Urinary bladder (tissue), 4 donors: ENCODE measurements around the gene RANBP17. TPM values are rescaled to one million over a fixed set of nuclear protein-coding genes. Genes with fewer than 3 reads are reported as not detected.
A peak's percentile ranks its signal among the peaks of the same experiment; 100 is the strongest.
"Not testable (repeated sequence)": the region's sequence is repeated elsewhere in the genome, so short reads cannot be mapped to it uniquely, and the experiment has no call there.

Source experiments
- DNase-seq: peaks from one replicate; pipeline ENCODE4 v3.0.0-alpha.2; 2015; ENCODE audit errors: extremely low spot score
- H3K27ac ChIP-seq: one replicate; pipeline ENCODE4 v1.5.1; 2013; ENCODE audit warnings: low read depth, mild to moderate bottlenecking, moderate library complexity
- H3K36me3 ChIP-seq: one replicate; pipeline ENCODE4 v1.6.1; 2013; ENCODE audit warnings: mild to moderate bottlenecking, moderate library complexity; ENCODE audit not compliant: insufficient read depth
- H3K4me1 ChIP-seq: one replicate; pipeline ENCODE4 v1.6.1; 2013; ENCODE audit warnings: mild to moderate bottlenecking, moderate library complexity; ENCODE audit not compliant: insufficient read depth
- H3K4me3 ChIP-seq: one replicate; pipeline ENCODE4 v1.5.1; 2013; ENCODE audit warnings: low read depth, low read length
- WGBS: extraction: QIAGEN DNeasy Blood & Tissue Kit; methylation state at CpG from one replicate; pipeline ENCODE4 v1.1.7; 2013; 5-methylcytosine and 5-hydroxymethylcytosine counted together
- polyA plus RNA-seq: library from polyadenylated mRNA; stranded (reverse); fragments of 200-250 nt; gene quantifications from one replicate; pipeline ENCODE4 v1.2.3, GENCODE V29; 2013
- total RNA-seq: library from RNA; depleted of rRNA; stranded (reverse); fragments of >200 nt; gene quantifications from one replicate; pipeline ENCODE4 v1.2.3, GENCODE V29; 2014
- donor health status: healthy with polysubstance abuse.
- donor health status: healthy.

The RANBP17 gene
- total and polyA plus RNA-seq, 2 donors = 2.4 to 96.5 TPM

DNA sequence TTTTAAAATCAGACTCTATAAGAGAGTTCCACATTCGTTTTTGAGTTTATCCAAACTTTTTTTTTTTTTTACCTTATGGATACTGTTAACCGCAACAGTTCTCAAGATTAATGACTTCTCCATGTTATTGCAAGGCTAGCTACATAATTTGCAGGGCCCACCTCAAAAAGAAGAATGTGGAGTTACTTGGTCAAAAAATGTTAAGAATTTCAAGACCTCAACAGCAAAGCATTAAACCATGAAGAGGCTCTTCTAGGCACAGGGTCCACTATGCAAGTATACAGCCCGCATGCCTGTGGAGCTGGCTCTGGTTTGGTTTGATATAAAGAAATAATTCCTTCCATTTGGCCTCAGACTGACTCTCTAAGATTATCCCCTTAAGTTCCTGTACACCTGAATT lies 313.9 kb downstream of the RANBP17 start:
- H3K36me3 ChIP-seq = no peaks in the 10 kb centered on the region
- H3K27ac ChIP-seq = no peak overlapping the region
- 92% methylated on average over 3 of the region's 3 CpGs for WGBS
- no peak overlapping the region for H3K4me3 ChIP-seq
- H3K4me1 ChIP-seq = no peaks in the 10 kb centered on the region
- no peak for DNase-seq

DNA sequence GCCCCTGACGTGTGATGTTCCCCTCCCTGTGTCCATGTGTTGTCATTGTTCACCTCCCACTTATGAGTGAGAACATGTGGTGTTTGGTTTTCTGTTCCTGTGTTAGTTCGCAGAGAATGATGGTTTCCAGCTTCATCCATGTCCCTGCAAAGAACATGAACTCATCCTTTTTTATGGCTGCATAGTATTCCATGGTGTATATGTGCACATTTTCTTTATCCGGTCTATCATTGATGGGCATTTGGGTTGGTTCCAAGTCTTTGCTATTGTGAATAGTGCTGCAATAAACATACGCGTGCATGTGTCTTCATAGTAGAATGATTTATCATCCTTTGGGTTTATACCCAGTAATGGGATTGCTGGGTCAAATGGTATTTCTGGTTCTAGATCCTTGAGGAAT lies 316.4 kb downstream of the RANBP17 start:
- not testable (repeated sequence) for H3K36me3 ChIP-seq, H3K4me1 ChIP-seq, H3K4me3 ChIP-seq, H3K27ac ChIP-seq, DNase-seq
- WGBS = 92% methylated on average over 5 of the region's 5 CpGs

DNA sequence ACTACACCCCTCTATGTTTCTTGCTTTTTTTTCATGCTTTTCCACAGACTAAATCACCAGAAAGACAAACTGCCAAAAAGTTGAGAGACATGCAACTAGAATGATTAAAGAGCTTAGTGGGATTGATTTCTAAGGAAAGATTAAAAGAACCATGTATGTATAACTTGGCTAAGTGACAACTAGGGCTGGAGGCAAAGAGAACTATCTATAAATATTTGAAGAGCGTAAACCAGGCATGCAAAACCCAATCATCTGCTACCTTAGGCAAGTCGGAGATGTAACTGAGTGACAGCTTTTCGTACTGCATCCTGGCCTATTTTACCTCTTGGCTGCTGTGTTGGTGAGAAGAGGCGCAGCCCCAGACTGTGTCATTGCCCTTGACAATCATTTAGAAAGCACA lies 326.2 kb downstream of the RANBP17 start:
- Histone ChIP-seq H3K27ac (no peak overlapping the region), H3K4me3 (no peak overlapping the region), H3K4me1 (no peaks in the 10 kb centered on the region), H3K36me3 (no peaks in the 10 kb centered on the region)
- WGBS = 73% methylated on average over 4 of the region's 4 CpGs
- DNase-seq = no peak

DNA sequence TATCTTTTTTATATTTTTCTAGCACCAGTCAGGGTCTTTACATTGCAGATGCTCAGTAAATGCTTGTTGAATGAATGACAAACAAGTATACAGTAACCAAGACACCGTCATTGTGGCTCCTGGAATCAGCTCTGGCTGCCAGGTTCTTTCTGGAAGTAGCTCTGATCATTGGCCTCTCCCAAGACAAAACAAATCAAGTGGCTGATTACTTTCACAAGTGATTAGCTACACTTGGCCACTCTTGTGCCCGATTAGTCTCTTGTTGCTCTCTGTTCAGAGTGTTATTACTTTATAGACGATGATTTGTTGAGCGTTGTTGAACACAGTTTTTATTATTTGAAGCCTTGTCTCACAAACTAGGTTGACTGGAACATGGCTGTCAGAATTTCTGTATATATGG lies 327.6 kb downstream of the RANBP17 start:
- DNase-seq = no peak
- Histone ChIP-seq H3K4me3 (no peak overlapping the region), H3K27ac (no peak overlapping the region), H3K36me3 (no peaks in the 10 kb centered on the region), H3K4me1 (no peaks in the 10 kb centered on the region)
- 80% methylated on average over 4 of the region's 4 CpGs for WGBS

DNA sequence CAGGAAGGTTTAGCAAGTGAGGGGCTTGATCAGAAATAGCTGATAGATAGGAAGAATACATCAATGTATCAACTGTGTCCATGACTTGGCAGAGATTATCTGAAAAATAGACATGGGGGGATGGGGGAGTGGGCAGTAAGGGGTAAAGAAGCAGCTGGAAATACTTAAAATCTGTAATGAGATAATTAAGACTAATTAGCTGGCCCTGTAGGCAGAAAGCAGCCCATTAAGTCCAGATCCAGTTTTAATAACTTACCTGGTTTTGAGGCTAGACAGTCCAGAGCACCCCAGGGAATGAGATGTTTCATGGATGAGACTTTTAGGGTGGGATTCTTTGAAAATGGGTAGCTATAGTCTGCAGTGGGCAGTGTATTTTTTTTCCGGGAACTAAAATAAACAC lies 330.3 kb downstream of the RANBP17 start:
- Histone ChIP-seq H3K4me3 (no peak overlapping the region), H3K36me3 (no peaks in the 10 kb centered on the region), H3K27ac (peak overlapping the region; percentile 1), H3K4me1 (no peaks in the 10 kb centered on the region)
- 85% methylated on average over 1 of the region's 1 CpG for WGBS
- no peak for DNase-seq

DNA sequence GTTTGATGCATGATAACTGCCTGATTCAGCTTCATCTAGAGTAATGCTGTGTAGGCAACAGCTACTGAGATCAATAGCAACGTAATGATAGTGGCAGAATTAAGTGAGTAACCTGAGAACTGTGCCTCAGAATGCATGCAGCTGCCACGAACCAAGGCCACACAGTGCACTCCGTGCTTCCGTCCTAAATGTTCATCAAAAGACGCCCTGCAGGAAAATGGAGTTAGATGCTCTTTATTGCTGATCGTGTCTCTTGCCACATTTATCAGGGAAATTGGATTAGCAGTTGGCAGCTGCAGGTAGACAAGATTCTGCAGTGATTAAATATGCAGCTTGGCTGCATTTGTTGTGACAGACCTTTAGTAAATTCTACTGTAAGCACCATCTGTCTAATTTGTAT lies 339.5 kb downstream of the RANBP17 start:
- 64% methylated on average over 6 of the region's 6 CpGs for WGBS
- Histone ChIP-seq H3K4me3 (no peak overlapping the region), H3K36me3 (no peaks in the 10 kb centered on the region), H3K27ac (no peak overlapping the region), H3K4me1 (no peaks in the 10 kb centered on the region)
- DNase-seq = no peak

DNA sequence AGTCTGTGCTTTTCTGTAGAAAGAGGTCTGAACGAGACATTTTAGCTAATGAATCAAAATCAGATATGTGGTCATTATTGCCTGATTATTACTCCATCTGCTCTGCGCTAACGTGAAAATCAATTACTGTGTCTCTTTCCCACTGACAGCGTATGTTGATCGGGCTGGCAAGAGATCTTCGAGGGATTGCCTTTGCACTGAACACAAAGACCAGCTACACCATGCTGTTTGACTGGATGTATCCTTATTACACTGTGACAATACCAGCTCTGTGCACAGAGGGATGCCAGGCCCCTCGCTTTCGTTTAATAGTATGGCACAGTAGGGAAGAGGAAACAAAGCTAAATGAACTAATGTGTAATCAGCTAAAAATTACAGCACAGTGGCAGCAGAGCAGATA lies 343.6 kb downstream of the RANBP17 start:
- Histone ChIP-seq H3K27ac (no peak overlapping the region), H3K4me3 (no peak overlapping the region), H3K4me1 (no peaks in the 10 kb centered on the region), H3K36me3 (peaks cover 2% of the 10 kb centered on the region)
- peak; percentile 7 for DNase-seq
- WGBS = 88% methylated on average over 8 of the region's 8 CpGs

DNA sequence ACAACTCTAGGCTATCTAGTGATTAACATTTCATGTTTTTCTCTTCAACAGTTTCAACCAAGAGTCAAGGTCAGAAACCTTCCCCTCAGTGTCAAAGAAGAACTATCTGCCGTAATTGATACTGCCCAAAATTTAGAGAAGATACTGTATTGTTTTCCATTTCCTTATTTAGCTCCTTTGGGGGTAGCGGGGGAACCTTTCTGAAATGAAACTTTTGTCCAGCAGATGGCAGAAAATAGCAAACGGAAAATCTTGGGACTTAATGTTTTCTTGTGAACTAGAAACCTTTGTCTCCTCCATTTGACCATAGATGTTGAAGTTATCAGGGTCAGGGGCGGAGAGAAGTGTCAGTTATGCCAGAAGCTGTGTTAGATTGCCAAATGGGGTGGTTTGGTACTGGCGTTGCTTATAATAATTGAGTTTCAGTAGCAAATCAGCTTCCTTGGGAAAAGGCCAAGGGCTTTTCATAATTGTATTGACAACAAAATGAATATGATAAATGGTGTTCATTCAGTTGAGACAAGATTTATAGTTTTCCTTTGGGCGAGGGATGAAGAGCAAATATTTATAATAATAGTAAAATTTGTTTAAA lies 345.5 kb downstream of the RANBP17 start:
- no peak overlapping the region for H3K4me3 ChIP-seq
- DNase-seq = peak; percentile 26
- H3K4me1 ChIP-seq = no peaks in the 10 kb centered on the region
- H3K27ac ChIP-seq = no peak overlapping the region
- WGBS = 33% methylated on average over 6 of the region's 6 CpGs
- peaks cover 2% of the 10 kb centered on the region for H3K36me3 ChIP-seq

DNA sequence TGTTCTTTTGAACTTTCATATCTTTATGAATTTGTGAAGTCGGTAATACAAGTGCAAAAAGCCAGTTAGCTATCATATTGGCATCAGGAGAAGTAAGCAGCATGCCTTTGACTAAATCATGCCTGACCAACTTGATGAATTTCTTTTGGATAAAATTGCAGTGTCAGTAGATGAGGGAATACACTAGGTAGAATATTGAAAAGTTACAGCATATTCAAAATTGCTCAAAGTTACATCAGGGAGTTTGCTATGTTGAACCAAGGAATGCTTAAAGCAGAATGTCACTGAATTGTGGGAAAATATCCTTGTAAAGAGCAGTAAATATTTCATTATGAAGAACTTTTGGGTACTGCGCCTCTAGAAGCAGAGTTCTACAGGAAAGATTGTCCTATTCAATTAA lies 360.1 kb downstream of the RANBP17 start:
- Histone ChIP-seq H3K27ac (no peak overlapping the region), H3K4me1 (no peaks in the 10 kb centered on the region), H3K4me3 (no peak overlapping the region), H3K36me3 (no peaks in the 10 kb centered on the region)
- no peak for DNase-seq
- 78% methylated on average over 2 of the region's 2 CpGs for WGBS

DNA sequence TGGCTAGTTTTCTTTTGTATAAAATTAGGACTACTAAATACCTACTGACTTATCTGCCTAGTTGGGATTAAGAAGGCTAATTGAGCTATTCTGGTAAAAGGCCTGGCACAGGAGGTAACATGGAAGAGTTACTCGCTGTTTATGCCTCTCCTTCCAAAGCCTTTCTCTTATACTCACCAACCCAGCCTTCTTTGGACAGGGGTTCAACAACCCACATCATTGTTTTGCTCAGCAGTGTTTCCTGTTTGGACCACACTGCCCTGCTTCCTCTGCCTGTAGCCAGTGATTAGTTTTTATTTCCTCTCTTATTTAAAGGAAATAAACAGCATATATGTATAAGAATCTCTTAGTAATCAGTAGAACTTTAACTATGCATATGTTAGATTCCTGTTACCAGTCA lies 362.1 kb downstream of the RANBP17 start:
- no peaks in the 10 kb centered on the region for H3K4me1 ChIP-seq
- no peak for DNase-seq
- H3K27ac ChIP-seq = no peak overlapping the region
- H3K4me3 ChIP-seq = no peak overlapping the region
- 87% methylated on average over 1 of the region's 1 CpG for WGBS
- no peaks in the 10 kb centered on the region for H3K36me3 ChIP-seq

DNA sequence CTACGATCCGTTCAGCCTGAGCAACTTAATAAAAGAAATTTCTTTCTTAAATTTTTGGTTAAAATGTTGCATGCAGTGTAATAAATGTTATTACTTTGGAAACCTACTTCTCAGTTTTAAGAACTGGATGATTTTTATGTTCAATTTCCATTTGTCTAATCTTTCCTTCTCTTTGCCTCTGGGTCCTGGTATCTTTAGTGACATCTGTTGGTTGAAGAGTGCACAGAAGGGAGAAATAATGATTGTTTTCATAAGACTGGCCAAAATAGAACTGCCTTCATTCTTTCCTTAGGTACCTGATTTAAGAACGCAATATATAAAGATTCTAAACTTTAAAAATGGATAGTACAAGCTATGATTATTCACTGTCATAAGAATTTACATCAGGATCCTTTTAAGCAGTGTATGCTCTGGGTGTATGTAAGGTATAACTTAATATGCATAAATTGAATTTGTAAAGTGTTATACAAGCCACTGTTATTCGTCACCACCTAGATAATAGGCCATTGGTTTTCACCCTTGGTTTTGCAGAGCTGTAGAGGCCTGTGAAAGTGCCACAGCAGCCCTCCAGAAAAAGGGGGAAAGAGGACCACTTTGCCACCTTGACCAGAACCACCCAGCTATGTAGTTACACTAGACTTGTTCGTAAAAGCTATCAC lies 364.4 kb downstream of the RANBP17 start:
- no peak for DNase-seq
- Histone ChIP-seq H3K4me1 (no peaks in the 10 kb centered on the region), H3K4me3 (no peak overlapping the region), H3K36me3 (no peaks in the 10 kb centered on the region), H3K27ac (no peak overlapping the region)
- 96% methylated on average over 5 of the region's 5 CpGs for WGBS

DNA sequence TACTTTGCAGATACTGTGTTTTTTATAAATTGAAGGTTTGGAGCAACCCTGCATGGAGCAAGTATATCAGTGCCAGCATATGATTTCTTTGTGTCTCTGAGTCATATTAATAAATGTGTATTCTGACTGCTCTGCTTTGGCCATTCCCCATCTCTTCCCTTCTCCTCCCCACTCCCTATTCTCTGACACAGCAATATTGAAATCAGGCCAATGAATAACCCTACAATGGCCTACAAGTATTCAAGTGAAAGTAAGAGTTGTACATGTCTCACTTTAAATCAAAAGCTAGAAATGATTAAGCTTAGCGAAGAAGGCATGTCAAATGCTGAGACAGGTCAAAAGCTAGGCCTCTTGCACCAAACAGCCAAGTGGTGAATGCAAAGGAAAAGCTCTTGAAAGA lies 365.0 kb downstream of the RANBP17 start:
- DNase-seq = no peak
- Histone ChIP-seq H3K4me1 (no peaks in the 10 kb centered on the region), H3K27ac (no peak overlapping the region), H3K4me3 (no peak overlapping the region), H3K36me3 (no peaks in the 10 kb centered on the region)
- 99% methylated on average over 1 of the region's 1 CpG for WGBS

DNA sequence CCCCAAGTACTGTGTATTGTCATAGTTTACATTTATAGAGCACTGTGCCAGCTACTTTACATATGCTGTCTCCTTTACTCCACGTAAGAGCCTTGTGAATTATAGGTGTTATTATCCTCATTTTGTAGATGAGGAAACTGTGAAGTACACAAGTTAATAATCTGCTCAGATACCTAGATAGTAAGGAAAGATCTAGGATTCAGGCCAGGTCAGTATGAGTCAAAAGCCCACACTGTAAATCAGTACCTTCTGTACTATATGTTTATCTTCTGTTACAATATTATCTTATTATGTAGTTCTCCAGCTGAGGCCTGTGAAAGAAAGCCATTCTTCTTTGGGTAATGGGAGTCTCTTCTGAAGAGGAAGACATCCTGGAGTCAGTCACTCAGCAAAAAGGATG lies 374.8 kb downstream of the RANBP17 start:
- no peak overlapping the region for H3K4me3 ChIP-seq
- no peak for DNase-seq
- WGBS = 61% methylated on average over 1 of the region's 1 CpG
- no peak overlapping the region for H3K27ac ChIP-seq
- H3K36me3 ChIP-seq = peaks cover 3% of the 10 kb centered on the region
- no peaks in the 10 kb centered on the region for H3K4me1 ChIP-seq

DNA sequence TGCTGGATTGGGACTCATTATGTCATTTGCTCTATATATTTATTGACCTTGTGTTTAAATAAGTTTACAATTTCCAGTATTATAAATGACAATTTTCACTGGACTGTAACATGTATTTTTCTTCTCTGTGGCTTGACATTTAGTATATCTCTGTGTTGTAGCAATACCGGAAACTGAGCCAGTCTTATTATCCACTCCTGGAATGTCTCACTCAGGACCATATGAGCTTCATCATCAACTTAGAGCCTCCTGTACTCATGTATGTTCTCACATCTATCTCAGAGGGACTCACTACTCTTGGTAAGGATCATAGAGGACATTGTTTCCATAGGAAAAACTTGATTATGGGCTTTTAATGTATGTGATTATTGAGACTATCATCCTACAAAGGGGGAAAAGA lies 380.7 kb downstream of the RANBP17 start:
- no peak for DNase-seq
- Histone ChIP-seq H3K36me3 (no peaks in the 10 kb centered on the region), H3K27ac (no peak overlapping the region), H3K4me1 (no peaks in the 10 kb centered on the region), H3K4me3 (no peak overlapping the region)
- 44% methylated on average over 1 of the region's 1 CpG for WGBS

DNA sequence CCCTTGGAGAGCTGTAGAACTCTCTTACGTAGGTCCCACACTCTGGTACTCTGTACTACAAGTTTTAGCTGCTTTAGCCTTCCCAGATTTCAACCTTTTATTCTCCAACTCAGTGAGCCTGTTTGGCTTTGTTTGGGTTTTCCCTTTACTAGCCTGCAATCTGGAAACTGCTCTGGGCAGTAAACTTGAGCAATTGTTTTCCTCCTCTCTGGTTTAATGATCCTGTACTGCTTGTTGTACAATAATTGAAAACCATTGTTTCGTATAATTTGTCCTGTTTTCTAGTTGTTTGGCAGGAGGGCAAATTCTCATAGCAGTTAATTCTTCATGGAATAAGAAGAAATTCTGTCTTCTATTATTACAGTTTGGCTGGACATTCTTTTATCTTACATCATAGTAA lies 384.4 kb downstream of the RANBP17 start:
- Histone ChIP-seq H3K36me3 (no peaks in the 10 kb centered on the region), H3K4me1 (no peaks in the 10 kb centered on the region), H3K27ac (no peak overlapping the region), H3K4me3 (no peak overlapping the region)
- WGBS = 93% methylated on average over 2 of the region's 2 CpGs
- no peak for DNase-seq
